ENCODE measurements around the gene GMEB1. TPM values are rescaled to one million over a fixed set of nuclear protein-coding genes. Genes with fewer than 3 reads are reported as not detected.
A peak's percentile ranks its signal among the peaks of the same experiment; 100 is the strongest.
"Not testable (repeated sequence)": the region's sequence is repeated elsewhere in the genome, so short reads cannot be mapped to it uniquely, and the experiment has no call there.

The GMEB1 gene
- total and polyA plus RNA-seq, 3 experiments from 2014 or later = 21.3 to 24.3 (median 21.8) TPM

GRCh38 chr1:28737307-28738132 is 68.9 kb downstream of the GMEB1 start:
- Histone ChIP-seq H3K9me3 (ENCODE audit: low read length) (no peaks in the 10 kb centered on the region), H3K27me3 (ENCODE audit: insufficient read depth, low read length, poor library complexity, severe bottlenecking) (no peaks in the 10 kb centered on the region), H3K4me3 (ENCODE audit: low read length) (peak overlapping the region; percentile 79), H3K27ac (ENCODE audit: low read depth, low read length) (peak overlapping the region; percentile 94), H3K4me1 (ENCODE audit: insufficient read depth, low read length) (peaks cover 33% of the 10 kb centered on the region), H3K36me3 (ENCODE audit: insufficient read depth, low read length) (peaks cover 30% of the 10 kb centered on the region)
- H3K27me3 Mint-ChIP-seq = peaks cover 0 to 3% of the 10 kb centered on the region in 2 donors
- ChIA-PET CTCF (interaction anchor here (0.6 to 2.3 kb wide), 41 partner anchors 8 to 1581 kb away, joined by 3 to 40 read pairs (median 5); partner anchors contain the start of genes GMEB1, RNU11, SRSF4 and TAF12), POLR2A (interaction anchor here (0.5 to 2.1 kb wide), 19 partner anchors 10 to 1012 kb away, joined by 3 to 66 read pairs (median 5); partner anchors contain the start of genes FAM76A, GMEB1, MED18 and RCC1)
- H3K4me1 Mint-ChIP-seq = peaks cover 40 to 54% (median 48%) of the 10 kb centered on the region in 3 donors
- DNase-seq = peak in 3 of 5 donors; percentile 31 to 58 (median 37)
- no peaks in the 10 kb centered on the region for H3K9me3 Mint-ChIP-seq
- peaks cover 0 to 50% (median 5%) of the 10 kb centered on the region in 3 donors for H3K36me3 Mint-ChIP-seq
- peak overlapping the region; percentile 89 to 100 (median 97) for H3K4me3 Mint-ChIP-seq
- H3K27ac Mint-ChIP-seq = peak overlapping the region; percentile 87 to 99 (median 96)

DNA sequence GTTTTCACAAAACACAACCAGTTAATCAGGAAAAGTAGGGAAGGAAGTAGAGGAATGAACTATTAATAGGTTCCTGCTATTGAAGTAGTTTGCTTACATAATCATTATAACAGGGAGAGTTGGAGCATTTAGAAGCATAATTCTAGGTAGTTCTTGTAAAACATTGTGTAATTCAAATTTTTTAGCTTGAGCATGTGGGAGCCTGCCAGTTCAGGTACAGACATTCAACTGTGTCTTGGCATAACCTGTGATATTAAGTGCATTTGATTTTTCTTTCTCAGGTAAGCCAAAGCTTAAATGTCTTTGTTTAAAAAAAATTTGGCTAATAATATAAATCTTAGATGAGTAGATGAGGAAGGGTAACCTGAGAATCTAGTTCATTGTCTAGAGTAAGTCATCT is 71.5 kb downstream of the GMEB1 start:
- H3K27me3 ChIP-seq (ENCODE audit: insufficient read depth, low read length, poor library complexity, severe bottlenecking) = no peaks in the 10 kb centered on the region
- H3K27me3 Mint-ChIP-seq = peaks cover 0 to 3% of the 10 kb centered on the region in 2 donors
- CTCF ChIA-PET = no interaction called here
- H3K36me3 Mint-ChIP-seq = peaks cover 0 to 74% (median 19%) of the 10 kb centered on the region in 3 donors
- no peak overlapping the region for H3K27ac ChIP-seq (ENCODE audit: low read depth, low read length)
- no peak for DNase-seq
- no peaks in the 10 kb centered on the region for H3K9me3 ChIP-seq (ENCODE audit: low read length)
- no peaks in the 10 kb centered on the region for H3K9me3 Mint-ChIP-seq
- H3K4me1 ChIP-seq (ENCODE audit: insufficient read depth, low read length) = peaks cover 55% of the 10 kb centered on the region
- H3K4me3 ChIP-seq (ENCODE audit: low read length) = no peak overlapping the region
- POLR2A ChIA-PET = no interaction called here
- peak overlapping the region in 5 of 8 donors; percentile 39 to 66 (median 50) for H3K27ac Mint-ChIP-seq
- H3K4me3 Mint-ChIP-seq = peak overlapping the region in 5 of 7 donors; percentile 8 to 100 (median 46)
- peaks cover 56% of the 10 kb centered on the region for H3K36me3 ChIP-seq (ENCODE audit: insufficient read depth, low read length)
- peaks cover 62 to 78% (median 72%) of the 10 kb centered on the region in 3 donors for H3K4me1 Mint-ChIP-seq

- Mint-ChIP-seq H3K27ac (peak overlapping the region; percentile 4 to 88 (median 52)), H3K4me1 (peaks cover 69 to 89% (median 84%) of the 10 kb centered on the region in 3 donors), H3K9me3 (no peaks in the 10 kb centered on the region), H3K27me3 (no peaks in the 10 kb centered on the region), H3K36me3 (peaks cover 0 to 81% (median 25%) of the 10 kb centered on the region in 3 donors), H3K4me3 (peak overlapping the region; percentile 7 to 76 (median 43))
- H3K27me3 ChIP-seq (ENCODE audit: insufficient read depth, low read length, poor library complexity, severe bottlenecking) = no peaks in the 10 kb centered on the region
- no peaks in the 10 kb centered on the region for H3K9me3 ChIP-seq (ENCODE audit: low read length)
- no peak for DNase-seq
- ChIA-PET POLR2A (no interaction called here), CTCF (interaction anchor here (1.9 kb wide), 1 partner anchor 8 kb away, joined by 7 read pairs; the partner anchor contains the start of gene YTHDF2)
- H3K4me3 ChIP-seq (ENCODE audit: low read length) = peak overlapping the region; percentile 20
- H3K27ac ChIP-seq (ENCODE audit: low read depth, low read length) = no peak overlapping the region
- H3K4me1 ChIP-seq (ENCODE audit: insufficient read depth, low read length) = peaks cover 78% of the 10 kb centered on the region
- peaks cover 53% of the 10 kb centered on the region for H3K36me3 ChIP-seq (ENCODE audit: insufficient read depth, low read length)
Measured at GRCh38 chr1:28744184-28744583, 75.6 kb downstream of the GMEB1 start.

DNA sequence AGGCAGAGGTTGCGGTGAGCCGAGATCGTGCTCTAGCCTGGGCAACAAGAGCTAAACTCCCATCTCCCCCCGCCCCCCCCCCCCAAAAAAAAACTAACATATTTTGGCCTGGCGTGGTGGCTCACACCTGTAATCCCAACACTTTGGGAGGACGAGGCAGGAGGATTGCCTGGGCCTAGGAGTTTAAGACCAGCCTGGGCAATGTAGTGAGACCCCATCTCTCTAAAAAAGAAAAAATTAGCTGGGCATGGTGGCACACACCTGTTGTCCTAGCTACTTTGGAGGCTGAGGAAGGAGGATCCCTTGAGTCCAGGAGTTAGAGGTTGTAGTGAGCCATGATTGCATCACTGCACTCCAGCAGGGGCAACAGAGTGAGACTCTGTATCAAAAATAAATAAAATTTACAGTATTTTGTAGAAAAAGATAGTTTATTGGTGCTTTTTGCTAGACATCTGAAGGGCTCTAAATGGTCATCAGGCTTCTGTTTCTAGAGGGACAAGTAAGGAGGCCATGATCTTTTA is 77.1 kb downstream of the GMEB1 start:
- Histone ChIP-seq H3K27me3 (ENCODE audit: insufficient read depth, low read length, poor library complexity, severe bottlenecking) (no peaks in the 10 kb centered on the region), H3K9me3 (ENCODE audit: low read length) (no peaks in the 10 kb centered on the region), H3K36me3 (ENCODE audit: insufficient read depth, low read length) (peaks cover 46% of the 10 kb centered on the region), H3K4me1 (ENCODE audit: insufficient read depth, low read length) (peaks cover 81% of the 10 kb centered on the region), H3K27ac (ENCODE audit: low read depth, low read length) (no peak overlapping the region), H3K4me3 (ENCODE audit: low read length) (no peak overlapping the region)
- ChIA-PET POLR2A (no interaction called here), CTCF (interaction anchor here (1.9 kb wide), 1 partner anchor 9 kb away, joined by 7 read pairs; the partner anchor contains the start of gene YTHDF2)
- no peaks in the 10 kb centered on the region for H3K9me3 Mint-ChIP-seq
- H3K27me3 Mint-ChIP-seq = no peaks in the 10 kb centered on the region
- peaks cover 70 to 90% (median 88%) of the 10 kb centered on the region in 3 donors for H3K4me1 Mint-ChIP-seq
- H3K27ac Mint-ChIP-seq = peak overlapping the region in 3 of 8 donors; percentile 8 to 61 (median 15)
- DNase-seq = no peak
- peaks cover 0 to 76% (median 24%) of the 10 kb centered on the region in 3 donors for H3K36me3 Mint-ChIP-seq
- peak overlapping the region in 3 of 7 donors; percentile 32 to 62 (median 44) for H3K4me3 Mint-ChIP-seq

GRCh38 chr1:28750330-28750729 is 81.7 kb downstream of the GMEB1 start:
- Mint-ChIP-seq H3K4me1 (peaks cover 54 to 82% (median 82%) of the 10 kb centered on the region in 3 donors), H3K4me3 (peak overlapping the region; percentile 12 to 62 (median 45)), H3K36me3 (peaks cover 0 to 53% (median 13%) of the 10 kb centered on the region in 3 donors), H3K27me3 (no peaks in the 10 kb centered on the region), H3K9me3 (no peaks in the 10 kb centered on the region), H3K27ac (peak overlapping the region in 6 of 8 donors; percentile 2 to 80 (median 42))
- POLR2A ChIA-PET = no interaction called here
- DNase-seq = no peak
- peaks cover 95% of the 10 kb centered on the region for H3K4me1 ChIP-seq (ENCODE audit: insufficient read depth, low read length)
- H3K4me3 ChIP-seq (ENCODE audit: low read length) = no peak overlapping the region
- H3K27ac ChIP-seq (ENCODE audit: low read depth, low read length) = peak overlapping the region; percentile 6
- H3K36me3 ChIP-seq (ENCODE audit: insufficient read depth, low read length) = peaks cover 5% of the 10 kb centered on the region
- H3K9me3 ChIP-seq (ENCODE audit: low read length) = no peaks in the 10 kb centered on the region
- no peaks in the 10 kb centered on the region for H3K27me3 ChIP-seq (ENCODE audit: insufficient read depth, low read length, poor library complexity, severe bottlenecking)
- CTCF ChIA-PET = interaction anchor here (1.0 to 3.2 kb wide), 2 partner anchors 14 to 25 kb away, joined by 3 to 16 read pairs; partner anchors contain the start of gene YTHDF2

DNA sequence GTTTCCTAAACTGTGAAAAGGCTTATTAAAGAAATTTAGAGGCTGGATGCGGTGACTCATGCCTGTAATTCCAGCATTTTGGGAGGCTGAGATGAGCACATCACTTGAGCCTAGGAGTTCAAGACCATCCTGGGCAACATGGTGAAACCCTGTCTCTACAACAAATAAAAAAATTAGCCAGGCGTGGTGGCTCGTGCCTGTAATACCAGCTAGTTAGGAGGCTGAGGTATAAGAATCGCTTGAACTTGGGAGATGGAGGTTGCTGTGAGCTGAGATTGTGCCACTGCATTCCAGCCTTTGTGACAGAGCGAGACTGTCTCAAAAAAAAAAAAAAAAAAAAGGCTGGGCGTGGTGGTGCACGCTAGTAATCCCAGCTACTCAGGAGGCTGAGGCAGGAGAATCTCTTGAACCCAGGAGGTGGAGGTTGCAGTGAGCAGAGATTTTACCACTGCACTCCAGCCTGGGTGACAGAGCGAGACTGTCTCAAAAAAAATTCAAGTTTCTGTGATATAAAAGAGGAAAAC is 82.2 kb downstream of the GMEB1 start:
- H3K27me3 Mint-ChIP-seq; H3K36me3 ChIP-seq (ENCODE audit: insufficient read depth, low read length); H3K4me3 ChIP-seq (ENCODE audit: low read length); H3K27ac ChIP-seq (ENCODE audit: low read depth, low read length); H3K9me3 Mint-ChIP-seq; H3K27me3 ChIP-seq (ENCODE audit: insufficient read depth, low read length, poor library complexity, severe bottlenecking); H3K9me3 ChIP-seq (ENCODE audit: low read length); POLR2A ChIA-PET; DNase-seq: not testable (repeated sequence)
- H3K27ac Mint-ChIP-seq = peak overlapping the region in 1 of 8 donors; percentile 38
- peak overlapping the region in 3 of 7 donors; percentile 8 to 62 (median 18) for H3K4me3 Mint-ChIP-seq
- CTCF ChIA-PET = interaction anchor here (1.0 to 3.2 kb wide), 2 partner anchors 14 to 24 kb away, joined by 3 to 16 read pairs; partner anchors contain the start of gene YTHDF2
- peaks cover 0 to 50% (median 13%) of the 10 kb centered on the region in 3 donors for H3K36me3 Mint-ChIP-seq
- peaks cover 96% of the 10 kb centered on the region for H3K4me1 ChIP-seq (ENCODE audit: insufficient read depth, low read length)
- peaks cover 54 to 79% (median 79%) of the 10 kb centered on the region in 3 donors for H3K4me1 Mint-ChIP-seq

DNA sequence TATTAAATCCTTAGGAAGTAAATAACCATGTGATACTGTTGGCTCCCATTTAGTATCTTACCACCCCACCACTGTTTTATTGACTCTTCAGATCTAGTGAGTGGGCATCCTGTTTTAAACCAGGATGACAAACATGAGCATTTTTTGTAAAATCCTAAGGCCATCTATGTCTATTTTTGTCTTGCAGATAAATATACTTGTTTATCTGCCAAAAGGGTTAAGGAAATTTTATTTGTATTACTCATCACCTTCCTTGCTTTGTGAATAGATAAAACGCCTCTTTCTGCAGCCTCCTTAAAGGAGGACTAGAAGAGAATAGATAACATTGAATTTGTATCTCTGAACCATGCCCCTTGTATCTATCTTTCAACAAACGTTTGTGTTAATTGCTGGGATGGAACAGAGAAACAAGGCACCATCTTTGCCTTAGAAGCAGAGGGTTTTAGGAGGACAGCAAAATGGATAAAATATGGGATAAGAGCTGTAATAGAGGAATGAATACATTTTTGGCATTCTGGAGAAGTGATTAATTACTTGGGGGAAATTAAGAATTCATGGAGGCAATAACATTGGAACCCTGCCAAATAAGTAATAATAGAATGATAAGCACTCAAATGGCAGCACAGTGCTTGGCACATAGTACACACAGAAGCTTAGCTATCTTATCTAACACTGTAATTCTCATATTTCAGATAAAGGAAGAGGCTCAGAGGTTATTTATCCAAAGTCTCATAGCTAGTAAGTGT is 82.9 kb downstream of the GMEB1 start:
- peaks cover 48 to 73% (median 72%) of the 10 kb centered on the region in 3 donors for H3K4me1 Mint-ChIP-seq
- H3K4me3 Mint-ChIP-seq = peak overlapping the region in 6 of 7 donors; percentile 1 to 61 (median 12)
- no peaks in the 10 kb centered on the region for H3K27me3 Mint-ChIP-seq

More for the DNA sequence above, 82.9 kb downstream of the GMEB1 start:
- Histone ChIP-seq H3K4me1 (ENCODE audit: insufficient read depth, low read length) (peaks cover 96% of the 10 kb centered on the region), H3K27ac (ENCODE audit: low read depth, low read length) (no peak overlapping the region), H3K9me3 (ENCODE audit: low read length) (no peaks in the 10 kb centered on the region), H3K4me3 (ENCODE audit: low read length) (no peak overlapping the region), H3K36me3 (ENCODE audit: insufficient read depth, low read length) (peaks cover 7% of the 10 kb centered on the region), H3K27me3 (ENCODE audit: insufficient read depth, low read length, poor library complexity, severe bottlenecking) (no peaks in the 10 kb centered on the region)
- Mint-ChIP-seq H3K36me3 (peaks cover 0 to 46% (median 10%) of the 10 kb centered on the region in 3 donors), H3K9me3 (no peaks in the 10 kb centered on the region), H3K27ac (peak overlapping the region in 6 of 8 donors; percentile 4 to 86 (median 40))
- CTCF ChIA-PET = interaction anchor here (1.0 to 3.2 kb wide), 3 partner anchors 11 to 92 kb away, joined by 3 to 16 read pairs (median 3); partner anchors contain the start of gene YTHDF2
- no peak for DNase-seq
- POLR2A ChIA-PET = no interaction called here

Measured in CD8-positive, alpha-beta memory T cell (primary cell).